GOT3 (cell line): ENCODE results near the gene EHBP1L1.

Experiments
- DNase-seq: peaks from one replicate; lab custom pipeline; 2025; ENCODE audit warnings: mixed read lengths; lab: John Stamatoyannopoulos, UW

Gene EHBP1L1

DNA sequence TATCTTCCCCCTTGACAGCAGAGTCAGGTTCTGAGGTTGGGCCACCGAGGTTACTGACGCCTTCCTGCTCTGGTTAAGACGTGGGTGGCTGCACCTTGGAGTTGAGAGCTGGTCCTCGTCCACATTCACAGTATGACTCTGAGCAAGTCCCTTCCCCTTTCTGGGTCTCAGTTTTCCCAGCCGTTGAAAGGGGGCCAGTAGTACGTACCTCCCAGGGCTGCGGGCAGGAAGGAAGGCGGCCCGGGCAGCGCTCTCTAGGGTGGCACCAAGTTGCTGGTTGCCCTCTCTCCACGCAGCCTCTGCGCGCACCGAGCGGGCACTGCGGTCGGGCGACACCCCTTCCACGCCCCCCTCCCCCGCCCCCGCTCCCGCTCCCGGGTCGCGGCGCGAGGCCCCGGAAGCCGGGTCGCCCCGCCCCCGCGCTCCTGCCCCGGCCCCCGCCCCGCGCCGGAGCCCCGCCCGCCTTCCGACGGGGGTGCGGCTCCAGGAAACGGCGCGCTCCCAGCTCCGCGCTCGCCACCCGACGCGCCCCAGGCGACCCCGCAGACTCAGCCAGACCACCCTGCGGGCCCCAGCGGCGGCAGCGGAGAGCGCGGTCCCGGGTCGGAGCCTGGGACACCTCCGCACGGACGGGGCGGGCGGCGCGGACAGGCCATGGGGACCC lies at the start of gene EHBP1L1:
TSS of gene EHBP1L1 (plus strand) at position 486 of the 664 bp plus-strand sequence. CDS start 250 bp downstream, outside the sequence.
- DNase-seq, result no peak

DNA sequence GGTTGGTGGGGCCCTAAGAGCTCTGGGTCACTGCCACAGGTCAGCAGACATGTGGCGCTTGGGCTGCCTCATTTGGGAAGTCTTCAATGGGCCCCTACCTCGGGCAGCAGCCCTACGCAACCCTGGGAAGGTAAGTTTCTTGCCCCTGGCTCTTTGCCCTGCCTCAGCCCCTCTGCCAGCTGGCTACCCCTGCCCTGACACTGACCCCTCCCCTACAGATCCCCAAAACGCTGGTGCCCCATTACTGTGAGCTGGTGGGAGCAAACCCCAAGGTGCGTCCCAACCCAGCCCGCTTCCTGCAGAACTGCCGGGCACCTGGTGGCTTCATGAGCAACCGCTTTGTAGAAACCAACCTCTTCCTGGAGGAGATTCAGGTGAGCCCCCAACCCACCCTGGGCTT lies 49.1 kb upstream of the EHBP1L1 start:
- no peak for DNase-seq

DNA sequence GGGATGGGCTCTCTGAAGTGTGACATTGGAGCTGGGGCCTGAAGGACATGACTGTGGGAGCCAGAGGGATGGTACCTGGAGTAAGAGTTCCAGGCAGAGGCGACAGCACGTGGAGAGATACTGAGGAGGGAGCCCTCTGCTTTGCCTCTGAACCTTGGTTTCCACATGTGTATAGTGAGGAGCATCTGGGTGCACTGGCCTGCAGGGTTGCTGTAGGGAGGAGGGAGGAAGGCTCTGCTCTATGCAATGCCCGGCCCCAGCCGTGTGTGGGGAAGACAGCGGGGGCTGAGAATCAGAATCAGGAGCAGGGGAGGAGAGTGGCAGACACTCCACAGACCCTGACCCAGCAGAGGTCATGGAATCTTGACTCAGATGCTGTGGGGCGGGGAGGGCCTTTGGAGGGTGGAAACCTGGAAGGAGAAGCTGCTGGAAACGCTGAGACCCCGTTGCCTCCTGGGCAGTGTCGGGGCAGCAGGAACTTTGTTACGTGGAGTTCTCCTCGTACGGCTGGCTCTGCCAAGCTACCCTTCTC lies 47.0 kb upstream of the EHBP1L1 start:
- DNase-seq, result no peak

DNA sequence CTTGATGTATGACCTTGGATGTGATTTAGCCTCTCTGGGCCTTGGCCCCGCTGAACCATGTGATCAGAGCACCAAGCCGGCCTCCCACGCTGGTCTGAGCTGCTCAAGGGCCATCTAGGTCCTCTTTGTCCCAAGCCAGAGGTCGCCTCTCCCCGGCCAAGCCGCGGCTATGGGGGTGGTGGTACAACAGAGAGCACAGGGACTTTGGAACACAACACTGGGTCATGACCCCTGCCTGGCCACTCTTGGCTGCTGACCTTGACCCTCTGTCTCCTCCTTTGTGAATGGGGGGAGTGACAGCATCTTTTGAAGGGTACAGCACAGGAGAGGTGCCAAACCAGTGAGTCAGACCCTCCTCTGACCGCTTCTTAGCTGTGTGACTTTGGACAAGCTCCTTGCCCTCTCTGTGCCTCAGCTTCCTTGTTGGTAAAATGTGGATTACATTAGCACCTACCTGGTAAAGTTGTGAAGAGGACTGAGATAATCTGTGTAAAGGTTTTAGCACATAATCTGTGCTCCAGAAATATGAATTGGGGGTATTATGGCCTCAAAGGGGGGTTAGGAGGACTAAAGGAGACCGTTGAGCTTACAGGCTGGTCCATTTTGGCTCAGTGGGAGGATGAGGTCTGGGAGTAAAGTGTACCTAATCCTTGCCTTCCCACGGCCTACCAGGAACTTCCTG lies 46.2 kb upstream of the EHBP1L1 start:
- no peak for DNase-seq

DNA sequence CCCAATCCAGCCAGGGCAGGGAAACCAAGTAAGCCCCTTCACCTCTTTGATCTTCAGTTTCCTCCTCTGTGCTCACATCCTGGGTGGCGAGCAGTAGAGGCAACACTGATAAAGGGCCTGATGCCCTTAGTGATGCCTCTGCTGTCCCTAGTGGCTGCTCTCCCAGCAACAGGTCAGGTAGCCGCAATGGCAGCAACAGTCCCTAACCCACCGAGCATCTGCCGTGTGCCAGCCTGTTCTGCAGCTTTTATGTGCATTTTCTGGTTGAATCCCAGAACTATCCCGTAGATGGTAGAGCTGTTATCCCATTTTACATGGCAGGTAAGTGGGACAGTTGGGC lies 45.7 kb upstream of the EHBP1L1 start:
- no peak for DNase-seq

- DNase-seq, result no peak
Observed at GRCh38 chr11:65532388-65533064, 43.3 kb upstream of the EHBP1L1 start.

DNA sequence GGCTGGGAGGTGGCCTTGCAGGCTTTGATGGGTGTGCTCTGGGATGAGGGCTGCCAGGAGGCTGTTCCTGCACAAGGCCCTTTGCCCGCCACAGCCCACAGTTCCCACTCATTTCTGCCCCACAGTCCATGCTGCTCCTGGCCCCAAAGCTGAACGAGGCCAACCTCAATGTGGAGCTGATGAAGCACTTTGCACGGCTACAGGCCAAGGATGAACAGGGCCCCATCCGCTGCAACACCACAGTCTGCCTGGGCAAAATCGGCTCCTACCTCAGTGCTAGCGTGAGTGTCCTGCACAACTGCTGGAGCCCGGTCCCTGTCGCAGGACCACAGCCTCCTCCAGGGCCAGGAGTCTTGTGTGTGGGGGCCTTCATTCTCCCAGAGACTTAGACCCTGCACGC lies 40.8 kb upstream of the EHBP1L1 start:
- DNase-seq, result no peak

GRCh38 chr11:65536412-65537295 lies 39.2 kb upstream of the EHBP1L1 start:
- no peak for DNase-seq

DNA sequence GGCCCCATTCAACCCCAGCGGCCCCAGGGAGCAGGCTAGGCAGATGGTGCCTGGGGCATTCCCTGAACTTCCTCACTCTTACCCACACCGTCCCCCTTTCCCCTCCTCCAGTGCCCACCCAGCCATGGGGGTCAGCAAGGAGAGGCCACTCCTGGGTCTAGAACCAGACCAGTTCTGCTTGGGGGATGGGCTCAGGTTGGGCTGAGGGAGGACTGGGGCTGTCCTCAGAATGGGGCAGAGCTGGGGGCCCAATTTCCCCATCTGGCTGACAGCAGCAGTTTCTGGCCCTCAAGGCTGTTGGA lies 38.6 kb upstream of the EHBP1L1 start:
- DNase-seq, result no peak

DNA sequence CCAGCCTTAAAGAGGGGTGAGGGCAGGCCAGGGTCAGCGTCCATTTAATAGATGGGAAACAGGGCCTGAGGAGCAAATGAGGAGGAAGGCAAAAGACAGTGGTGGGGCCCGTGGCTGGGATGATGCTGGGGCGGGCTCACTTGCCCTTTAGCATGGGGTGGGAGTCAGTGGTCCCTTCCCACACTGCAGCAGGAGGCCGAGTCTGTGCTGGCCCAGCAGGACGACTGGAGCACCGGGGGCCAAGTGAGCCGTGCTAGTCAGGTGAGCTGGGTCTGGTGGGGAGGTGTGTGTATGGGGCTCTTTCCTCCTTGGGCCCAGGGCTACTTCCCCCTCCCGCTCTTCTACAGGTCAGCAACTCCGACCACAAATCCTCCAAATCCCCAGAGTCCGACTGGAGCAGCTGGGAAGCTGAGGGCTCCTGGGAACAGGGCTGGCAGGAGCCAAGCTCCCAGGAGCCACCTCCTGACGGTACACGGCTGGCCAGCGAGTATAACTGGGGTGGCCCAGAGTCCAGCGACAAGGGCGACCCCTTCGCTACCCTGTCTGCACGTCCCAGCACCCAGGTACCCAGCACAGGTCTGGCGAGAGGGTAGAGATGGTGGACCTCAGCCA lies 38.1 kb upstream of the EHBP1L1 start:
- no peak for DNase-seq

DNA sequence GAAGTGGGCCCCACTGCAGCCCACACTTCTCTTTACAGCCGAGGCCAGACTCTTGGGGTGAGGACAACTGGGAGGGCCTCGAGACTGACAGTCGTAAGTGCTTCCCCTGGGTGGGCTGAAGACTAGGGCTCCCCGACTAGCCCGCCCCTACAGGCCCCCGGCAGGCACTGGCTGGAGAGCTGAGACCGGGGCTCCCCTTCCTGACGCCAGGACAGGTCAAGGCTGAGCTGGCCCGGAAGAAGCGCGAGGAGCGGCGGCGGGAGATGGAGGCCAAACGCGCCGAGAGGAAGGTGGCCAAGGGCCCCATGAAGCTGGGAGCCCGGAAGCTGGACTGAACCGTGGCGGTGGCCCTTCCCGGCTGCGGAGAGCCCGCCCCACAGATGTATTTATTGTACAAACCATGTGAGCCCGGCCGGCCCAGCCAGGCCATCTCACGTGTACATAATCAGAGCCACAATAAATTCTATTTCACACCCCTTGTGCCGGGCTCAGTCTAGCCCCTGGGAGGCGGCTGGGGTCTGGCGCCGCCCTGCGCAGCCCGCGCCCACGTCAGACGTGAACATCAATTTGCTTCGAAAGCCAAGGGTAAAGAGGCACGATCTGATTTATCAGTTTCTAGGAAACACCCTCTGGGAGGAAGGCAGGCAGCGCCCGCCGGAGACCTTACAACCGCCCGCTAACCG lies 37.5 kb upstream of the EHBP1L1 start:
- DNase-seq, result no peak

GRCh38 chr11:65538915-65539743 lies 36.7 kb upstream of the EHBP1L1 start:
- DNase-seq, result no peak

GRCh38 chr11:65539744-65540289 lies 36.0 kb upstream of the EHBP1L1 start:
- DNase-seq, result no peak

- DNase-seq, result peak; percentile 74
Observed at GRCh38 chr11:65540290-65541092, 35.4 kb upstream of the EHBP1L1 start.

DNA sequence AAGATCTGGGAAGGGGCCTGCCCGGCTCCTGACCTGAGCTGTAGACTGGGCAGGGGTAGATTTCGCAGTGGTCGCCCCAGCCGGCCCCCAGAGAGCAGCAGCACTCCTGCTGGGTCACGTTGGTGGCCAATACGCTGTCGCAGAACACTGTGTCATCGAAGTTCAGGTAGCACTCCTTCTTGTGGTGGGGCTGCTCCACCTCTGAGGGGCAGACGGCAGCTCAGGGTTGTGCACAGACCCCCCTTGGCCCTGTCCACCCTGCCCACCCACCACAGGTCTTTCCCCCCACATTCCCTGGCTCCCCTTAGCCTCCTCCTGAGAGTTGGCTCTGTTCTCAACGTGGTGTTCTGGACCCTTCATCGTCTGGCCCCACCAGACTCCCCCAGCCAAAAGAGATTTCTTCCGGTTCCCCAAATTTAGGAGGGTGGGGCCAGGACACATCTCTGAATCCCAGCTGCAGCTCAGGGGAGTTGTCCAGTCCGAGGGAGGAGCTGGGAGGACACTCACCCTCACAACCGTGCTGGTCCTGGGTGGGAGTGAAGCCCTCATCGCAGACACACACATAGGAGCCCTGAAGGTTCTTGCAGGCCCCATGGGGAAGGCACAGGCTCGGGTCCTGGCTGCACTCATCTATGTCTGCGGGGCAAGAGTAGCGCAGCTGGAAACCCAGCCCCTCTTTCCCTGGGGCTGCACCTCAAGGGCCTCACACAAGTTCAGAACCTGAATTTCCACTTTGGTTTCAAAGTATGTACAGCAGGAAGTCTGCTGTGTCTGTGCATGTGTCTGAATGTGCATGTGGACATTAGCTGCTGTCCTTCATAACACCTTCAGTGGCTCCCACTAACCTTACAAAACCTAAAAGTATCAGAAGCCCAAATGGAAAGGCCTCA lies 34.5 kb upstream of the EHBP1L1 start:
- DNase-seq, result no peak

DNA sequence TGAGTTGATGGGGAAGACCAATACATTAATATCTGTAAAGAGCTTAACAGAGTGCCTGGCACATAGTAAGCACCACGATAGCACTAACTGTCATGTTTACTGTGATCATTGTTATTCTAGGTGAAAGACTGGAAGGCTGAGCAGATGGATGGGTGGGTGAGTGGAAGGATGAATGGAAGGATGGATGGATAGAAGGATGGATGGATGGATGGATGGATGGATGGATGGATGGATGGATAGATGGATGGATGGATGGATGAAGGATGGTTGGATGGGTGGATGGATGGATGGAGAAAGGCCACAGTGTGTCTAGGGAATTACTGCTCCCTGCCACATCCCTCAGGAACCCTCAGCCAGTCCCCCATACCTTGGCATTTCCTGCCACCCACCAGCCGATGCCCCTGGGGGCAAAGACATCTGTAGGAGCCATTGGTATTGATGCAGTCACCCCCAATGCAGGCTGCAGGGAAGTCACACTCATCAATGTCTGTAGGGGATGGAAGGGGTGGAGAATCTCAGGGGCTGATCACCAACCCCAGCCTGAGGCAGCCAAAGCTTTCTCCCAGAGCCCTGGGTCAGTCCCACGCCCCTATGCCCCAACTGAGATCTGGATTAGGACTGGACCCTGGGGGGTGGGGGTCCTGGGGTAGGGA lies 33.0 kb upstream of the EHBP1L1 start:
- DNase-seq, result no peak

- DNase-seq, result no peak
Observed at GRCh38 chr11:65545853-65546216, 30.0 kb upstream of the EHBP1L1 start.
